GM06990 (cell line): ENCODE results near the gene SLC35F1.

Experiments
- DNase-seq: peaks from one replicate; pipeline ENCODE4 v3.0.0-alpha.2; 2011; ENCODE audit not compliant: insufficient read length; ENCODE audit errors: extremely low read depth
- H3K27me3 ChIP-seq: replicated peaks from 2 replicates; pipeline ENCODE4 v1.6.0; 2011; ENCODE audit warnings: low read length; ENCODE audit not compliant: control insufficient read depth, insufficient read depth
- H3K36me3 ChIP-seq: 2 replicates; pipeline ENCODE4 v1.5.1; 2011; ENCODE audit warnings: low read length; ENCODE audit not compliant: control insufficient read depth, insufficient read depth
- H3K4me3 ChIP-seq: replicated peaks from 2 replicates; pipeline ENCODE4 v1.5.1; 2011; ENCODE audit warnings: low read depth, mild to moderate bottlenecking, control low read depth, low read length
- TF ChIP-seq, protein P1 (sequence below): IDR thresholded peaks from 2 replicates; pipeline ENCODE4 v1.5.1; 2011; ENCODE audit warnings: low read length, control low read depth, mild to moderate bottlenecking, inconsistent platforms; ENCODE audit not compliant: insufficient read depth, poor library complexity, severe bottlenecking

Gene SLC35F1

DNA sequence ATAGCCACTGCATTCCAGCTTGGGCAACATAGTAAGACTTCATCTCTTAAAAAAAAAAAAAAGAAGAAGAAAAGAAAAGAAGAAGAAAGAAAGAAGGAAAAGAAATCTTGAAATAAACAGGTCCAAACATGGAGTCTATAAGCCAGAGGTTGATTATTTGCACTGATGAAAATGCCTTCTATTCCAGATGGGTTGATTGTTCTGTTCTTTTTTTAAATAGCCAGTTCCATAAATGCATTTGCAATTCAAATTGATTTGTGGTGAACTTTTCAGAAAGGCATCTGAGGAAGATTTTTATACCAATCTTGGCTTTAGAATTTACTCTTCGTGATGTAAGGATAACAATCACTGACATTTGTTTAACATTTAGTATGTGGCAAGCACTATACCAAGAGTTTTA is 397.3 kb downstream of the SLC35F1 start:
- Histone ChIP-seq H3K36me3 (no peaks in the 10 kb centered on the region), H3K4me3 (no peak overlapping the region), H3K27me3 (no peaks in the 10 kb centered on the region)
- no peak for DNase-seq
- TF ChIP-seq, protein P1, sequence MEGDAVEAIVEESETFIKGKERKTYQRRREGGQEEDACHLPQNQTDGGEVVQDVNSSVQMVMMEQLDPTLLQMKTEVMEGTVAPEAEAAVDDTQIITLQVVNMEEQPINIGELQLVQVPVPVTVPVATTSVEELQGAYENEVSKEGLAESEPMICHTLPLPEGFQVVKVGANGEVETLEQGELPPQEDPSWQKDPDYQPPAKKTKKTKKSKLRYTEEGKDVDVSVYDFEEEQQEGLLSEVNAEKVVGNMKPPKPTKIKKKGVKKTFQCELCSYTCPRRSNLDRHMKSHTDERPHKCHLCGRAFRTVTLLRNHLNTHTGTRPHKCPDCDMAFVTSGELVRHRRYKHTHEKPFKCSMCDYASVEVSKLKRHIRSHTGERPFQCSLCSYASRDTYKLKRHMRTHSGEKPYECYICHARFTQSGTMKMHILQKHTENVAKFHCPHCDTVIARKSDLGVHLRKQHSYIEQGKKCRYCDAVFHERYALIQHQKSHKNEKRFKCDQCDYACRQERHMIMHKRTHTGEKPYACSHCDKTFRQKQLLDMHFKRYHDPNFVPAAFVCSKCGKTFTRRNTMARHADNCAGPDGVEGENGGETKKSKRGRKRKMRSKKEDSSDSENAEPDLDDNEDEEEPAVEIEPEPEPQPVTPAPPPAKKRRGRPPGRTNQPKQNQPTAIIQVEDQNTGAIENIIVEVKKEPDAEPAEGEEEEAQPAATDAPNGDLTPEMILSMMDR = no peak

DNA sequence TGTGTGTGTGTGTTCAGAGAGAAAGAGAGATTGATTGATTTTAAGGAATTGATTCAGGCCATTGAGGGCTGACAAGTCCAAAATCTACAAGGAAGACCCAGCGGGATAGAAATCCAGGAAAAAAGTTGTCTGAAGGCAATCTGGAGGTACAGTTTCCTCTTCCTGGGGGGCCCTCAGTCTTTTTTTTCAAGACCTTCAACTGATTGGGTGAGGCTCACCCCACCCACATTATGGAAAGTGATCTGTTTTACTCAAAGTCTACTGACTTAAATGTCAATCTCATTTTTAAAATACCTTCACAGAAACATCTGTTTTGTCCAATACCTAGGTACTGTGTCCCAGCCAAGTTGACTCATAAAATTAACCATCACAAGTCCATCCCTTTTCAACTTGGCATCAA is 398.0 kb downstream of the SLC35F1 start:
- no peaks in the 10 kb centered on the region for H3K36me3 ChIP-seq
- TF ChIP-seq, protein P1 = no peak
- H3K4me3 ChIP-seq = no peak overlapping the region
- no peak for DNase-seq
- H3K27me3 ChIP-seq = no peaks in the 10 kb centered on the region

DNA sequence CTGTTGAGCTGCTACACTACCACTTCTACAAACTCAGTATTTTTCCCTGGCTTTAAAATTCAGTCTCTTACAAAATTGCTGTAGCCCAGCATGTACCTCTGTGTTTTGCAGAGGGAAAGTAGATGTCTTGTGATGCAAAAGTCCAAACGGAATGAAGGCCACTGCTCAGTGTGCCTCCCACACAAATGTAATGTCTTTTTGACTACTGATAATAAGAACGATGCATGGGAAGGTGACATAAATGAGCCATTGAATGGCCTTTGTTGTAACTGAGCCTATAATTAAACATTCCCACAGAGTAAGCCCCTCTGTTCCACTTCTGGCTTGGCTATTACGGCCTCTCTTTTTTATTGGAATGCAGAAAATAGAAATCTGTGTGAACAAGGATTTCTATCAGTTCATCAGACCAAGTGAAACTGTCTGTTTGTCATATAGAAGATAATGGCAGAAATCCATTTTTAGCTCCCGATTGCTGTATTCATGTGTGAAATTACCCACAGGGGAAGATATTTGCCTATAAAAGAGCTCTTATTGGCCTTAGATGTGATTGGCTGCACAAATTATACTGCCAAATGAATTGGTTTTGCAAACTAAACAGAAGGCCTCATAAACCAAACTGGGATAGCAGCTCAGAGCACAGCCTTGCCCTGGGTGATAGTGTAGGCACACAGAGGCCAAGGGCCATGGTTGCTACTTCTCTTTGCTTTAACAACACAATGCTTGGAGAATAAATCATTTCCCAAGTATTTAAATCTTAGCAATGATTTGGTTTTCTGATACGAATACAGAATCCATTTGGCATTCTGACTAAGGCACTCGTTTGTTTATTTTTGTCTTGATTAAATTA is 399.6 kb downstream of the SLC35F1 start:
- H3K4me3 ChIP-seq = no peak overlapping the region
- DNase-seq = no peak

DNA sequence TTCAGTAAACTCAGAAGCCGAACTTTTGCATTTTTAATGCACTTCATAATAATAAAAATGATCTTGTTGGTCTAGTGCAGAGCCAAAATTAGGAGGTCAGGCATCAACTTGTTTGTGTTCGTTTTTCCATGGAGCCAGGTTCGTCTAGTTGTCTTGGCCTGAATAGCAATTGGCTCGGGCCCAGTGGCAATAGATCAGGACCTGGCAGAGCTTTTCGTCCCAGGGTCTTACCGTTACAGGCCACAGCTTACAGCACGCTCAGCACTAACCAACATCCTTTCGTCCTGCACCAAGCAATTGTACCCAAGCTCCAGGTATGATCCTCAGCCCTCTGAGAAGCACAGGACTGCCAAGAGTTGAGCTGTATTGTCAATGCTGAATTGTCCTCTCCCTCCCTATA is 400.5 kb downstream of the SLC35F1 start:
- H3K36me3 ChIP-seq = no peaks in the 10 kb centered on the region
- TF ChIP-seq, protein P1 = no peak
- H3K27me3 ChIP-seq = no peaks in the 10 kb centered on the region
- no peak overlapping the region for H3K4me3 ChIP-seq
- no peak for DNase-seq

More for the DNA sequence above, 399.6 kb downstream of the SLC35F1 start:
- Histone ChIP-seq H3K27me3 (no peaks in the 10 kb centered on the region), H3K36me3 (no peaks in the 10 kb centered on the region)
- TF ChIP-seq, protein P1 = no peak

DNA sequence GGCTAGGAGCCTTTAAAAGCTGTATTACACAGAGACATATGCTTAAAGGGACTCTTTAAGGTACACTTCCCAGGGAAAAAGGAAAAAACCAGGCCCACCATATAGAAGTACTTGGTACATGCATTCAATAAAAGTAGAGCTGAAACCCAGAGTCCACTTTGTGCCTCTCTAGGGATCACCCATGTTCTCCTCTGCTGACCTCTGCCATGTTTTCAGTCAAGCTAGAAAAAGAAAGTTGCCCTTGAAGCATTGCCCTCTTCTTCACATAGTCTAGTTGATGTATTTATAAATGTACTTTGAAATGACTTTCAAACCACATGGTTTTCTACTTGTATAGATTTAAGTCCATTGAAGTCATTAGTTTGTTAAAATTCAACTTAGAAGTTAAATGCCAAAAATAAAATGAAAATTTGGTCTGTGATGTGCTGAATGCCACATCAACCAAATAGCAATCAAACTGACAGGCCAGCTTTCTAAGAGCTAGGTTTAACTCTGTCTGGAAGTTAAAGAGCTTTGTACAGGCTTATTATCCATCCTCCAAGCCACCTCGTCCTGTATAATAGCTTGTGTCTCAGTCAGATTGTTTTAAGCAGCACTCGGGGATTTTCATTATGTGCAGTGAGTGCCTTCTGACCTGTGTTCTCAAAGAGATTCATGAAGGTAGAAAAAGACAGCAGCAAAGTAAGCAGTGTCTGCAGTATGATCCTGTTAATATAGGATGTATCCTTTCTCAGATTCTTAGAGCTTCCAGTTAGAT is 402.5 kb downstream of the SLC35F1 start:
- Histone ChIP-seq H3K36me3 (no peaks in the 10 kb centered on the region), H3K4me3 (no peak overlapping the region), H3K27me3 (no peaks in the 10 kb centered on the region)
- TF ChIP-seq, protein P1 = no peak
- no peak for DNase-seq
